ENCODE measurements around the gene DNAH1. TPM values are rescaled to one million over a fixed set of nuclear protein-coding genes. Genes with fewer than 3 reads are reported as not detected.

The DNAH1 gene
- total RNA-seq, 2 donors from 2014 or later = 5.6 to 18.7 TPM

DNA sequence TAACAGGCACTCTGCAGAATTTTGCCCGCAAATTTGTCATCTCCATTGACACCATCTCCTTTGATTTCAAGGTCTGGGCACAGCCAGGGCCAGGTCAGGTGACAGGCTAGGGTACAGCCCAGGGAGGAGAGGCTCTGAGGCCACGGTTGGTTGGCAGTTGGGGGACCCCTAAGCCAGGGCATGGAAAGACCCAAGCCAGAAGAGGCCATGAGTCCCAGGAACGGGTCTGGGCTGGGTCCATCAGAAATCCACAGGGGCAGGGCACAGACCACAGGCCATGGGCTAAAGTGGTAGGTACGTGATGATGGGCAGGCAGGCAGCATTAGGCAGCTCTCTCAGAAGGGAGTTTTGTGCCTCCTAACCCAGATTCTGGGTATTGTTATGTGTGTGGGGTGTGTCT lies 83.0 kb downstream of the DNAH1 start:
- no peak overlapping the region for H3K4me3 ChIP-seq
- no peak for DNase-seq (ENCODE audit: low spot score)
- no peaks in the 10 kb centered on the region for H3K9me3 ChIP-seq
- H3K27me3 ChIP-seq (replicated peaks; ENCODE audit: insufficient read depth) = no peaks in the 10 kb centered on the region
- no peak overlapping the region for H3K27ac ChIP-seq
- H3K4me1 ChIP-seq (replicated peaks) = no peaks in the 10 kb centered on the region
- intact Hi-C loops (cut with DNase I) = no loop called here
- WGBS = 97% methylated on average over 4 of the region's 4 CpGs
- H3K36me3 ChIP-seq = peaks cover 13 to 18% of the 10 kb centered on the region in 2 donors
- TF ChIP-seq POLR2A (IDR thresholded peaks at IDR 0.05) (no peak), POLR2AphosphoS5 (IDR thresholded peaks at IDR 0.05) (no peak)
- TF ChIP-seq, protein P1, sequence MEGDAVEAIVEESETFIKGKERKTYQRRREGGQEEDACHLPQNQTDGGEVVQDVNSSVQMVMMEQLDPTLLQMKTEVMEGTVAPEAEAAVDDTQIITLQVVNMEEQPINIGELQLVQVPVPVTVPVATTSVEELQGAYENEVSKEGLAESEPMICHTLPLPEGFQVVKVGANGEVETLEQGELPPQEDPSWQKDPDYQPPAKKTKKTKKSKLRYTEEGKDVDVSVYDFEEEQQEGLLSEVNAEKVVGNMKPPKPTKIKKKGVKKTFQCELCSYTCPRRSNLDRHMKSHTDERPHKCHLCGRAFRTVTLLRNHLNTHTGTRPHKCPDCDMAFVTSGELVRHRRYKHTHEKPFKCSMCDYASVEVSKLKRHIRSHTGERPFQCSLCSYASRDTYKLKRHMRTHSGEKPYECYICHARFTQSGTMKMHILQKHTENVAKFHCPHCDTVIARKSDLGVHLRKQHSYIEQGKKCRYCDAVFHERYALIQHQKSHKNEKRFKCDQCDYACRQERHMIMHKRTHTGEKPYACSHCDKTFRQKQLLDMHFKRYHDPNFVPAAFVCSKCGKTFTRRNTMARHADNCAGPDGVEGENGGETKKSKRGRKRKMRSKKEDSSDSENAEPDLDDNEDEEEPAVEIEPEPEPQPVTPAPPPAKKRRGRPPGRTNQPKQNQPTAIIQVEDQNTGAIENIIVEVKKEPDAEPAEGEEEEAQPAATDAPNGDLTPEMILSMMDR (IDR thresholded peaks at IDR 0.05) = no peak

DNA sequence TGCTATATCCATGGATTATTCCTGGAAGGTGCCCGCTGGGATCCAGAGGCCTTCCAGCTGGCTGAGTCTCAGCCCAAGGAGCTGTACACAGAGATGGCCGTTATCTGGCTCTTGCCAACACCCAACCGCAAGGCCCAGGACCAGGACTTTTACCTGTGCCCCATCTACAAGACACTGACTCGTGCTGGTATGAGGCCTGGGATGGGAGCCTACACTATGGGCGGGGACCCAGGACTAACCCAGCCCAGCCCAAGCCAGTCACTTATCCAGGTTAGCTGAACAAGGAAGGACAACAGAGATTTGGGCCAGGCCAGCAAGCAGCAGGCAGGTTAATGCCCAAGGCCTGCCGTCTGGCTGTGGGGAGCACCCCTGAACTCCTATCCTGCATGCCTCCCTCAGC lies 83.5 kb downstream of the DNAH1 start:
- H3K4me3 ChIP-seq = no peak overlapping the region
- no peaks in the 10 kb centered on the region for H3K9me3 ChIP-seq
- intact Hi-C loops (cut with DNase I) = no loop called here
- DNase-seq (ENCODE audit: low spot score) = no peak
- no peaks in the 10 kb centered on the region for H3K4me1 ChIP-seq (replicated peaks)
- no peaks in the 10 kb centered on the region for H3K27me3 ChIP-seq (replicated peaks; ENCODE audit: insufficient read depth)
- H3K27ac ChIP-seq = no peak overlapping the region
- TF ChIP-seq POLR2A (IDR thresholded peaks at IDR 0.05) (no peak), POLR2AphosphoS5 (IDR thresholded peaks at IDR 0.05) (no peak)
- TF ChIP-seq, protein P1 (IDR thresholded peaks at IDR 0.05) = no peak
- H3K36me3 ChIP-seq = peaks cover 13 to 20% of the 10 kb centered on the region in 2 donors
- WGBS = 86% methylated on average over 6 of the region's 6 CpGs

DNA sequence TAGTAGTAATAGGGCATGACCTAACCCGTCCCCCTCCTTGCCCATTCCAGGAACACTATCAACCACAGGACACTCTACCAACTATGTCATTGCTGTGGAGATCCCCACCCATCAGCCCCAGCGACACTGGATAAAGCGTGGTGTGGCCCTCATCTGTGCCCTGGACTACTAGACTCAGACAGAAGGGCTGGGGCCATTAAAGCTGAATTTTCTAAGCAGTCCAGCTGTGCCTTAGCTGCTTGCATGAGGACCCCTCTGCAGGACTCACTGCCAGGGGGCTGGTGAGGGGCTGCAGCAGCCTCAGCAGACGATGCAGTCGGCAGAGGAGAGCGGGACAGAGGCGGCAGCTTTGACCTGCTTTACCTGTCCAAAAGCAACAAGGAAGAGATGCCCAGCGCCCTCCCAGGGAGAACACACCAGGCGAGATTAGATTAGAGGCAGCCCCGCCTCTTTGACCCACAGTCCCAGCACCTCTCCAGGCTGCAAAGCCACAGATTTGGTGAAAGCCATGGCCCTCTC lies 84.2 kb downstream of the DNAH1 start:
- Histone ChIP-seq H3K36me3 (peaks cover 19 to 20% of the 10 kb centered on the region in 2 donors), H3K4me1 (replicated peaks) (no peaks in the 10 kb centered on the region), H3K27ac (no peak overlapping the region), H3K9me3 (no peaks in the 10 kb centered on the region), H3K4me3 (no peak overlapping the region), H3K27me3 (replicated peaks; ENCODE audit: insufficient read depth) (no peaks in the 10 kb centered on the region)
- no peak for DNase-seq (ENCODE audit: low spot score)
- intact Hi-C loops (cut with DNase I) = no loop called here
- 78% methylated on average over 8 of the region's 10 CpGs for WGBS
- TF ChIP-seq, protein P1 (IDR thresholded peaks at IDR 0.05) = no peak
- no peak for TF ChIP-seq POLR2AphosphoS5 (IDR thresholded peaks at IDR 0.05)
- no peak for TF ChIP-seq POLR2A (IDR thresholded peaks at IDR 0.05)

DNA sequence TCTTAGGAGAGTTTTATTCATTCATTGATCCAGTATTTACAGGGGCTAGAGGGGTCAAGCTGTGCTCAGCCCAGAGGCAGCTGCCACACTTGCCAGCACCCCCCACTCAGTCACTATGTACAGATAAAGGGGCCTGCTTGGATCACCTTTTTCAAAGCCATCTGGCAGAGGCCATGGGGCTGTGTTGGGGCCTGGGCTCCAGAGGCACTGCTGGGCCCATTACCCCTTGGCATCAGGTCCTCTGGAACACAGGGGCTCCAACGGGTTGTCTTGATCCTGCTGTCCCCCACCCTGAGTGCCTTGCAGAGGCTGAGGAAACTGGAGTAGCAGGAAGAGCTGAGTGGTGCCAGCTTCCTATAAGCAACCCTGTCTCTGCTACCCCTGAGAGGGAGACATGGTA lies 84.9 kb downstream of the DNAH1 start:
- H3K36me3 ChIP-seq = peaks cover 19 to 20% of the 10 kb centered on the region in 2 donors
- no peak overlapping the region for H3K27ac ChIP-seq
- H3K9me3 ChIP-seq = no peaks in the 10 kb centered on the region
- WGBS = 50% methylated on average over 1 of the region's 1 CpG
- DNase-seq (ENCODE audit: low spot score) = no peak
- H3K27me3 ChIP-seq (replicated peaks; ENCODE audit: insufficient read depth) = no peaks in the 10 kb centered on the region
- H3K4me3 ChIP-seq = no peak overlapping the region
- TF ChIP-seq POLR2A (IDR thresholded peaks at IDR 0.05) (no peak), POLR2AphosphoS5 (IDR thresholded peaks at IDR 0.05) (no peak)
- TF ChIP-seq, protein P1 (IDR thresholded peaks at IDR 0.05) = no peak
- no peaks in the 10 kb centered on the region for H3K4me1 ChIP-seq (replicated peaks)
- intact Hi-C loops (cut with DNase I) = no loop called here

DNA sequence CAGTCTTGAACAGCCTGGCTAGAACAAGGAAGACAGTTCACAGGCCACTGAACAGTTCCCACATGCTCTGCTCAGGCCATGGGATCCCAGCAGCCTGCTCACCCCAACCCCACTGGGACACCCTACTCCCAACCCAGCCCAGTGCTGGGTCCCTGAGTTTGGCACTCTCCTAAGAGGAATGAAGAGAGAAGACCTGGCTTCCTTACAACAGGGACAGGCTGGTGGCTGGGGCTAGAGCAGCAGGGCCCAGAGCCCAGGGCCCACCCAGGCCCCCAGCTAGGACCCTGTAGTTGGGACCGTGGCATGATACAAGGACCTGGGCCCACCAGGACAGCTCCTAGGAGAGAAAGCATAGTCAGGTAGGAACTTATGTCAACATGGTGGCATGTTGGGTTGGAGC lies 85.4 kb downstream of the DNAH1 start:
- H3K27me3 ChIP-seq (replicated peaks; ENCODE audit: insufficient read depth) = no peaks in the 10 kb centered on the region
- intact Hi-C loops (cut with DNase I) = no loop called here
- no peak overlapping the region for H3K4me3 ChIP-seq
- peaks cover 2% of the 10 kb centered on the region for H3K4me1 ChIP-seq (replicated peaks)
- no peak for DNase-seq (ENCODE audit: low spot score)
- peaks cover 19 to 20% of the 10 kb centered on the region in 2 donors for H3K36me3 ChIP-seq
- TF ChIP-seq, protein P1 (IDR thresholded peaks at IDR 0.05) = no peak
- TF ChIP-seq POLR2A (IDR thresholded peaks at IDR 0.05) (no peak), POLR2AphosphoS5 (IDR thresholded peaks at IDR 0.05) (no peak)
- WGBS = 91% methylated on average over 1 of the region's 1 CpG
- no peaks in the 10 kb centered on the region for H3K9me3 ChIP-seq
- H3K27ac ChIP-seq = no peak overlapping the region
